Activated CD4-positive, CD25-positive, alpha-beta regulatory T cell (primary cell): ENCODE data around the gene CABP4.
"Not testable (repeated sequence)": the region's sequence is repeated elsewhere in the genome, so short reads cannot be mapped to it uniquely, and the experiment has no call there.

ENCODE experiments used
- DNase-seq, 4 experiments: peaks; one replicate each; lab custom pipeline; 2025; lab: John Stamatoyannopoulos, UW

CABP4 gene

DNA sequence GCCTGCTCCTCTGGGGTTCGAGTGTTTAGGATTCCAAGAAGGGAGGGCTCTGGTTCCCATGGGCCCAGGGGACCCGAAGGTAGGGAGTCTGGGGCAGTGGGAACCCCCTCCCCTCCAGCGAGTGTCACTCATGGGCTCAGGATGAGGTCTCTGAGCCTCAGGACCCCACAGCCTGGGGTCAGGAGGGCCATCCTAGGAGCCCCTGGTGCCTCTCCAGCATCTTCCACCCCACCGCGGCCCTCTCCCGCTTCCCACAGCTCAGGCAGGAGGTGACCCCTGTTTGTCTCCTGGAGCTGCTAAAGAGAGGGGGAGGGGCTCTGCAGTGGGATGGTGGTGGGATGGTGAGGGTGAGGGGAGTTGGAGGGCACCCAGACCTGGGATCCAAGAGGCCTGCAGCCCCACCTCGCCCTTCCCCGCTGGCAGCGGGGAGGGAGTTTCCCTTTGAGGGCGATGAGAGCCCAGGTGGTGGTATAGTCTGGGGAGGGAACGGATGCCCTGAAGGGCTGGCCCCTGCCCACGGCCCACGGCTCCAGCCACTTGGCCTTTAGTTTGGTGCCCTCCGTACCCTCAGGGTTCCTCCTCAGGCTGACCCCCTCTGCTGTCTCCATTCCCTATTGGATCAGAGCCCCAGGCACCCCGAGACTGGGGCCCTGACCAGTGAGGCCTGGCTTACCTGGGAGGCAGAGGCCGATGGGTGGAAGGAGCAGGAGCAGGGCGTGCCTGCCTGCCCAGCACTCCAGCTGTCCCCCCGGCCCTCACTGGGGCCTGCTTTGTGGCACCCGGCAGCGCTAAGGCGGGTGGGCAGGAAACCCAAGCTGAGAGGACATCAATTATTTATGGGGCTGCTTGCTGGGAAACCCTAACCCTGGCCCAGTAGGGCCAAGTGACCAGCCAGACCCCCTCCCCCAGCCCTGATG, 1.1 kb upstream of the CABP4 start:
- no peak for DNase-seq

GRCh38 chr11:67456068-67456705, 1.0 kb downstream of the CABP4 start:
- no peak for DNase-seq

DNA sequence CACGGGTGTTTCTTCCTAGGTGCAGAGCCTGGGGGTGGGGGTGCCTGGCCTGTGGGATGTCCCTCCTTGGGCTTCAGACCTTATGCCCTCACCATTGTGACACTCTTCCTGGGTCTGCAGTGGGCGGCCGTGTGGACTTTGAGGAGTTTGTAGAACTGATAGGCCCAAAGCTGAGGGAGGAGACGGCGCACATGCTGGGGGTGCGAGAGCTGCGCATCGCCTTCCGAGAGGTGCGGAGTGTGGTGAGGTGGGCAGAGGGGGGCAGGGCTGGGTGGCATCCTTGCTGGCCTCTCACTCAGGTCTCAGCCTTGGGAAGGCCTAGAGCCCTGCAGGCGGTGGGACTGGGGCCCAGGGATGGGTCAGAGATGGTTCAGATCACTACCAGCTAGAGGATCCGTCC, 2.3 kb downstream of the CABP4 start:
- no peak for DNase-seq

DNA sequence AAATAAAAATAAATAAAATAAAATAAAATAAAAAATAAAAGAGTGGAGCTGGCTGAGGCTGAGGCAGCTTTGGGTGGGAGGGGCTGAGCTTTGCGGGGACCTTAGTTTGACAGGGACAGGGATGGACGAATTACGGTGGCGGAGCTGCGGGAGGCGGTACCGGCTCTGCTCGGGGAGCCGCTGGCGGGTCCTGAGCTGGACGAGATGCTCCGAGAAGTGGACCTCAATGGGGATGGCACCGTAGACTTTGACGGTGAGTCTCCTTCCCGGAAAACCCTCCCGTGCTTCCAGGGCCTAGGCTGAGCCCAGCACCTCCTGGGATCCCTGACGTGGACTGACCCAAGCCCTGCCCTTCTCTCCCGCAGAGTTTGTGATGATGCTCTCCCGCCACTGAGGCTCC, 3.1 kb downstream of the CABP4 start:
- DNase-seq, result no peak

DNA sequence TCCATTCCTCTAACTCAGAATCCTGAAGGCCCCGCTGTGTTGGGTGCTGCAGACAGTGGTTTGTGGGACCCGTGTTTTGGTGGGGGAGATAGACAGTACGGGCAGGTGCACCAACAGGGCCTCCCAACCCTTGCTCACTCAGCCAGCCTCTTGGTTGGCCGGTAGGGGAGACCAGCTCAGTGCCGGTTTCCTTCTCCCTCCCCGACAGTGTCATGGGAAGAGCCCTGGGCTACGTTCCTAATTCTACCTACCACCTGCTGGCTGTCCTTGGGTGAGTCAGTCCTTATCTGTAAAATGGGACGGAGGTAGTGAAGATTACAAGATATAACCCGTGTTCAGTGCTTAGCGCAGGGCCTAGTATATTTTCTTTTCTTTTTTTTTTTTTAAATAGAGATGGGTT, 8.0 kb downstream of the CABP4 start:
- DNase-seq, result no peak

DNA sequence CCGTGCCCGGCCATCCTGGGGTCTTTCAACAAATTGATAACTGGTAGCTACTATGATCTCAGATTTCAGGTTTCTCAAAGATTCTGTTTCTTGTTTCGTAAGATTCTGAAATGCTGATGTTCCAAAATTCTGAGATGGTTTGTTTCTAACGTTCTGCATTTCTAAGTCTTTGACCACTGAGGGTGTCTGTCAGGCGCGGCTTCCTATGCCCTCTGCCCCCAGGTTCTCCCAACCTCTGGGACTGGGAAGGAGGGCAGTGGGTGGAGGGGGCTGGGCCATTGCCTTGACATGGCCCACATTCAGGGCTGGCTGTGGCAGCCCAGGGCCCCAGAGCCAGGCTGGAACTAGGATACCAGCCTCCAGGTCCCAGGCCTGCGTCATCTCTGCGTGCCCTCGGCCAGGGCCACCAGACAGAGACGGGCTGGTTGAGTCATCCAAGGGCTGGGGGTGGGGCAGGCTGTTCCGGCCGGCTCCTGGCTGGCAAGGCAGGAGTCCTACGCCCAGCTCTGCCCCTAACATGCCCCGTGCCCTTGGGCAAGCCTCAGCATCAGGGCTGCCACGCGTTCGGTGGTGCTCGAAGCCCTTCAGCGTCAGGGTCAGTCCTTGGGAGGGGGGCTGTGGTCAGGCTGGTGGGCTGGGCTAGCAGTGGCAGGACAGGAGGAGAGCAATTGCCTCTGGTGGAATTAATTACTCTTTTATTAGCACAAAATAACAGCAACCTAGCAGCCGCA, 8.7 kb downstream of the CABP4 start:
- DNase-seq, result no peak

GRCh38 chr11:67464411-67465188, 9.4 kb downstream of the CABP4 start:
- DNase-seq, result peak; percentile 82 to 92 (median 87)

DNA sequence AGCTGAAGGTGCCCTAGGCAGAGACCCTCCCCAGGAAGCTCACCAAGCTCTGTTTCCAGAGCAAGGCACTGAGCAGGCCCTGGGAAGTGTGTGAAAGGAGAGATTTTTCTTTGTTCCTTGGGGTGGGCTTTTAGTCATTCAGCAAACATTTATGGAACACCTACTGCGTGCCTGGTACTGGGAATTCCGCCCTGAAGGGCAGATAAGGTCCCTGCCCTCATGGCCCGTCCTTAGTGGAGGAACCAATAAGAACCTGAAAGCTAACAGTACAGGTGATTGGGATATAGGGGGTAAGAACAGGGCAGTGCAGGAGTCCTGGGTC, 10.0 kb downstream of the CABP4 start:
- no peak for DNase-seq

GRCh38 chr11:67465530-67465929, 10.4 kb downstream of the CABP4 start:
- not testable (repeated sequence) for DNase-seq

- no peak for DNase-seq
Measured at GRCh38 chr11:67466367-67466766, 11.2 kb downstream of the CABP4 start.

DNA sequence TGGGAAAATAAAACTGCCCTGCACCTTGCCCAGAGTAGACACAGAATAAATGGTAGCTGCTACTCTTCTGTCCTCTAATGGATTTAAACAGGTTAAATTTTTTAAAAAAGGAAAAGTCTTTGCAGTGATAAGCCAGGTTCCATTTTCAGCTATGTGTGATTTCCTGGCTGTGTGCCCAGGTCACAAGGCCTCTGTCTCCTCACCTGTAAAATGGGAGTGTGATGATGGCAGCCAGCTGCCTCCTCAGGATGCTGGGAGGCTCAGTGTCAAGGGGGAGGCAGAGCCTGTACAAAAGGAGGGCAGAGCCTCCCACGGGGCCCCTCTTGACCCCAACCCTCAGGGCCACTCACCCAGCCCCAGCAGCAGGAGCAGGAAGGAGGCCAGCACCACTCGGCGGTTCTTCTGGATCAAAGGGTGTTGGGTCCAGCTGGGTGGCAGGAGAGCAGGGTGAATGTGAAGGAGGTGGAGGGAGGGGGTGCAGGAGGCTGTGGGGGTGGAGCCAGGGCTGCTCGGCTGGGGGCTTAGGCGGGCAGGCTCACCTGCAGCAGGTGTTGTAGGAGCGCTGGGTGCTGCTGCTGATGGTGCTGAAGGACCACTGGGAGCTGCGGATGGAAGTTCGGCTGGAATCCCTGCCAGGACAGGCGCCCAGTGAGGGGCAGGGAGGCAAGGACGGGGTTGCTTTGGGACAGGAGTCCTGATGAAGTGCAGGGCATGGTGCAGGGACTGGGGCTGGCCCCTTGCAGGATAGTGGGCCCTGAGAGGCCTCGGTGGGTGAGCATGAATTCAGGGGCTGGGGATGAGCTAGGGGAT, 12.0 kb downstream of the CABP4 start:
- DNase-seq, result no peak

- DNase-seq, result no peak
Measured at GRCh38 chr11:67468056-67468455, 12.9 kb downstream of the CABP4 start.

DNA sequence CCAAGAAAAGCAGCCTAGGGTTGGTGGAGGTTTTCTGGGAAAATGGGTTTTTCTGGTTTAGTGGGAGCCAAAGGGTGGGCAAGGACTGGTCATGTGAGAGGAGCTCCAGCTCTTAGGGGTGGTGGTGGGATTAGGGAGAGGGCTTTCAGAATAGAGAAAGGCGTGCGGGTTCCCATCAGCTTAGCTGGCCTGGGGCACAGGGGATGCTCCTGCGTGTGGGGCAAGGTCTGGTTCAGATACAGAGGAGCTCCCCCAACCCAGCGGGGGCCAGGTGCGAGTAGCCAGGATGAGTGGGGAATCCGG, 13.3 kb downstream of the CABP4 start:
- DNase-seq, result no peak

GRCh38 chr11:67468759-67469507, 13.8 kb downstream of the CABP4 start, which contains the start of gene TMEM134:
TSS of gene TMEM134 (minus strand) at chr11:67469251. CDS start at chr11:67469192, 59 bp downstream.
- peak; percentile 87 to 91 (median 88) for DNase-seq

DNA sequence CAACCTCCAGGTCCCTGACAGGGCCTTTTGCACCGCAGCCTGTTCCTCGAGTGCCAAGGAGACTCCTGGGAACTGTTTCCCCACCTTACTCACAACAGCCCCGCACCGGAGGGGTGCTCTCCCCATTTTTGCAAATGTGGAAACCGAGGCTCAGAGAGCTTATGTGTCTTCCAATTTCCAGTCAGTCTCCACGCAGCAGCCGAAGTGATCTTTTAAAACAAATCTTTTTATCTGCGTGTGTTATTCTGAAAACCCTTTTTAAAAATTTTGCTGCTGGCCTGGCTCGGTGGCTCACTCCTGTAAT, 14.3 kb downstream of the CABP4 start:
- DNase-seq, result no peak

DNA sequence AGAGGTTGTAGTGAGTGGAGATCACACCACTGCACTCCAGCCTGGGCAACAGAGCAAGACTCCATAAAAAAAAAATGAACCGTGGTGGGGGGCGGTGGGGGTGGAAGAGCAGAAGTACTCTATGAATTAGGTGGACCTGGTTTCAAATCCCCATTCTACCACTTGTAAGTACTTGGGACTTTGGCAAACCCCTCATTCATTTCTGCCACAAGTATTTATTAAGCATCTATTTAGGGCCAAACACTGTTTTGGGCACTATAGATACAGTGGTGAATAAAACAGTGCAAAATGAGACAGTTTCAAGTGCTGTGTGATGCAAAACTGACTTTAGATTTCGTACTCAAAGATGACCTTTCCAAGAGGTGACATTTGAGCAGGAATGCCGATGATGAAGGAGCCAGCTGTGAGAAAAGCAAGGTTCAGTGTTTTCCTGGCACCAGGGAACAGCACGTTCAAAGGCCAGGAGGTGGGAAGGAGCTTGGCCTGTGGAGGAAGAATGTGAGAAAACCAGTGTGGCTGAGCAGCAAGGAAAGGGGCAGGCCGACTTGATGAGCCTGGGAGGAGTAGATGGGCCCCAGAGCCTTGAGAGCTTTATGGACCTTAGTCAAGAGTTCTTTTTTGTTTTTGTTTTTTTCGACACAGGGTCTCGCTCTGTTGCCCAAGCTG, 15.3 kb downstream of the CABP4 start:
- no peak for DNase-seq

- no peak for DNase-seq
Measured at GRCh38 chr11:67472882-67473281, 17.7 kb downstream of the CABP4 start.

GRCh38 chr11:67476692-67477091, 21.5 kb downstream of the CABP4 start:
- DNase-seq, result not testable (repeated sequence)

- DNase-seq, result not testable (repeated sequence)
Measured at GRCh38 chr11:67477344-67478050, 22.3 kb downstream of the CABP4 start.
